Adrenal gland (tissue), 12 donors: ENCODE measurements around the gene IRX5. TPM values are rescaled to one million over a fixed set of nuclear protein-coding genes. Genes with fewer than 3 reads are reported as not detected.

ENCODE experiments used
- DNase-seq, 7 donors: peaks; one replicate each; pipeline ENCODE4 v3.0.0-alpha.2; 2019 to 2020
- H3K27ac ChIP-seq, 5 donors: fragments of 200-600 bp; sonication (generic) in 4 of 5; 1 replicate in 3 of 5; 2 replicates in 2 of 5; pipeline versions ENCODE4 v1.5.1 to v1.8.0; 2016 to 2020; ENCODE audit warnings: mild to moderate bottlenecking in 1 of 5
- H3K27me3 ChIP-seq: fragments of 200-600 bp; 2 replicates; pipeline ENCODE4 v1.8.0; 2021
- H3K36me3 ChIP-seq, 2 donors: fragments of 200-600 bp; replicated peaks in 1 of 2; 1 replicate in 1 of 2; 2 replicates in 1 of 2; pipeline versions ENCODE4 v1.5.1 to v1.8.0; 2018 to 2022
- H3K4me1 ChIP-seq, 2 donors: fragments of 200-600 bp; replicated peaks in 1 of 2; 1 replicate in 1 of 2; 2 replicates in 1 of 2; pipeline versions ENCODE4 v1.5.1 to v1.8.0; 2018 to 2021
- H3K4me3 ChIP-seq, 4 donors: fragments of 200-600 bp; sonication (generic) in 3 of 4; one replicate each; pipeline ENCODE4 v1.5.1; 2016 to 2018
- H3K9me3 ChIP-seq, 3 donors: fragments of 200-600 bp; sonication (generic) in 1 of 3; replicated peaks in 1 of 3; 1 replicate in 2 of 3; 2 replicates in 1 of 3; pipeline versions ENCODE4 v1.5.1 to v1.8.0; 2016 to 2021
- POLR2A ChIP-seq, 2 donors: fragments of 450-650 bp; IDR thresholded peaks; one replicate each; pipeline ENCODE4 v1.6.1; 2017; ENCODE audit warnings: antibody characterized with exemption in 2 of 2, mild to moderate bottlenecking in 2 of 2, moderate library complexity in 1 of 2
- WGBS, 4 donors: extraction: QIAGEN DNeasy Blood & Tissue Kit in 2 of 4; methylation state at CpG; one replicate each; pipeline versions ENCODE4 v1.1.5 to v1.1.7; 2013 to 2017; 5-methylcytosine and 5-hydroxymethylcytosine counted together
- intact Hi-C, 2 donors: fragments of 100-400 bp; cut with DNase I; formaldehyde crosslinking; loops; one replicate each; pipeline versions ENCODE4 v1.14.1 to v1.15.0; 2022 to 2023
- polyA plus RNA-seq, 3 donors: library from polyadenylated mRNA; stranded (reverse); fragments of 200-250 nt in 2 of 3; fragments of 350-450 nt in 1 of 3; fragmentation: Illumina TruSeq in 1 of 3; extraction: RNeasy Lipid Tissue Mini Kit (QIAGEN cat#74804) in 1 of 3; gene quantifications; one replicate each; pipeline ENCODE4 v1.2.3, GENCODE V29; 2013 to 2014
- total RNA-seq, 9 donors: library from RNA; depleted of rRNA in 4 of 9; stranded (reverse); fragments of >200 nt in 4 of 9; fragments of 120-200 nt in 1 of 9; fragmentation: NEBNext Ultra II Directional in 1 of 9; extraction: Animal tissue kit (Norgen Biotek cat#: 25700) in 1 of 9; gene quantifications; one replicate each; pipeline versions ENCODE4 v1.1.0 to v1.2.4, GENCODE V29; 2013 to 2023
- TF ChIP-seq, protein P1 (sequence below), 6 experiments: fragments of 450-650 bp in 4 of 6; fragments of 200-600 bp in 2 of 6; sonication (generic) in 1 of 6; IDR thresholded peaks; 1 replicate in 5 of 6; 2 replicates in 1 of 6; pipeline versions ENCODE4 v1.5.1 to v1.8.0; 2016 to 2021; ENCODE audit warnings: antibody characterized with exemption in 6 of 6, mild to moderate bottlenecking in 2 of 6, moderate library complexity in 1 of 6
- donor health status: healthy with polysubstance abuse.
- donor health status: Bipolar disorder and iron deficiency.
- donor health status: DM: yes; HTN: yes; CAD: no.
- donor health status: DM: no; HTN: no; CAD: no.
- donor health status: DM: no; HTN: no; CAD: no.
- donor health status: DM: yes; HTN: yes; CAD: no.

The IRX5 gene
- total and polyA plus RNA-seq, 12 donors: 0.29 to 4.2 (median 1.3) TPM

DNA sequence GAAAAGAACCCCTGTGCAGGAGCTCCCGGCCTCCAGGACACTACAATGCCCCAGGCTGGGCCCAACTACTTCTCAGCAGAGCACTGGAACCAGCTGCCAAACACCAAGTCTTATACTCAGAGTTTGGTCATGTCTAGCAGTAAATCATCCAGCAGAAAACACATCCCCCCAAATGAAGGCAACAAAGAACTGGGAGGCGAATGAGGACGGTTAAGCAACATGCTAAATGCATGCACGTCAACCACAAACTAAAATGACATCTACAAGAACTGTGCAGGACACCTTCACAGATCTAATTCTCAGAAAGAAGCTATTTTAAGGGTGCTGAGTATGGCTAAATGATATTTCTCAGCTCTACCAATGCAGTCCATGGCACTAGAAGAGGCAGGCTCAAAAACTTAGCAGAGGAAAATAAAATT, 7.6 kb upstream of the IRX5 start:
- H3K27me3 ChIP-seq: peaks cover 48% of the 10 kb centered on the region
- no peaks in the 10 kb centered on the region for H3K4me1 ChIP-seq
- H3K4me3 ChIP-seq: no peak overlapping the region
- DNase-seq: no peak
- whole genome bisulfite sequencing, 4 donors: 69 to 94% (median 80%) methylated on average over 4 of the region's 4 CpGs
- no peaks in the 10 kb centered on the region for H3K36me3 ChIP-seq
- no peak overlapping the region for H3K27ac ChIP-seq
- no peaks in the 10 kb centered on the region for H3K9me3 ChIP-seq
- no peak for TF ChIP-seq POLR2A (IDR thresholded peaks at IDR 0.05)
- TF ChIP-seq, protein P1, sequence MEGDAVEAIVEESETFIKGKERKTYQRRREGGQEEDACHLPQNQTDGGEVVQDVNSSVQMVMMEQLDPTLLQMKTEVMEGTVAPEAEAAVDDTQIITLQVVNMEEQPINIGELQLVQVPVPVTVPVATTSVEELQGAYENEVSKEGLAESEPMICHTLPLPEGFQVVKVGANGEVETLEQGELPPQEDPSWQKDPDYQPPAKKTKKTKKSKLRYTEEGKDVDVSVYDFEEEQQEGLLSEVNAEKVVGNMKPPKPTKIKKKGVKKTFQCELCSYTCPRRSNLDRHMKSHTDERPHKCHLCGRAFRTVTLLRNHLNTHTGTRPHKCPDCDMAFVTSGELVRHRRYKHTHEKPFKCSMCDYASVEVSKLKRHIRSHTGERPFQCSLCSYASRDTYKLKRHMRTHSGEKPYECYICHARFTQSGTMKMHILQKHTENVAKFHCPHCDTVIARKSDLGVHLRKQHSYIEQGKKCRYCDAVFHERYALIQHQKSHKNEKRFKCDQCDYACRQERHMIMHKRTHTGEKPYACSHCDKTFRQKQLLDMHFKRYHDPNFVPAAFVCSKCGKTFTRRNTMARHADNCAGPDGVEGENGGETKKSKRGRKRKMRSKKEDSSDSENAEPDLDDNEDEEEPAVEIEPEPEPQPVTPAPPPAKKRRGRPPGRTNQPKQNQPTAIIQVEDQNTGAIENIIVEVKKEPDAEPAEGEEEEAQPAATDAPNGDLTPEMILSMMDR (IDR thresholded peaks at IDR 0.05): no peak
- intact Hi-C loops: no loop called here

DNA sequence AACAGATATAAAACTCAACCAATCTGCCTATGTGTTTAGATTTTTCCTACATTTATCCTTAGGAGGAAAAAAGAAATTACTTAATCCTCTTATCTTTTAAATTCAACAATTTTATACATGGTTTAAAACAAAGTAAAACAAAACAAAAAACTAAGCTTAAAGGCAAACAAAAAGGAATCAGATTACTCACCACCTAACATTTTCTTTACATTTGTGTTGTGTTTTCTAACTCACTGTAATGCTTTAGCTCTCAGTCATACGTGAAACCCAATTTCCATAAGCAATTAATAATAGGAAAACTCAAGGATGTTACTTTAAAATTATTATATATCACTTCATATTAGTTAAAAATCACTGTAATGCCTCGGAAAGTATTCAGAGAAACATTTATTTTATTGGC, 6.7 kb upstream of the IRX5 start:
- TF ChIP-seq POLR2A (IDR thresholded peaks at IDR 0.05): no peak
- TF ChIP-seq, protein P1 (IDR thresholded peaks at IDR 0.05): no peak
- Histone ChIP-seq H3K36me3 (no peaks in the 10 kb centered on the region), H3K4me3 (no peak overlapping the region), H3K4me1 (no peaks in the 10 kb centered on the region), H3K27ac (no peak overlapping the region), H3K27me3 (peaks cover 48% of the 10 kb centered on the region), H3K9me3 (no peaks in the 10 kb centered on the region)
- intact Hi-C loops: no loop called here
- 79 to 93% (median 81%) methylated on average over 2 of the region's 2 CpGs for WGBS, 4 donors
- DNase-seq: no peak

DNA sequence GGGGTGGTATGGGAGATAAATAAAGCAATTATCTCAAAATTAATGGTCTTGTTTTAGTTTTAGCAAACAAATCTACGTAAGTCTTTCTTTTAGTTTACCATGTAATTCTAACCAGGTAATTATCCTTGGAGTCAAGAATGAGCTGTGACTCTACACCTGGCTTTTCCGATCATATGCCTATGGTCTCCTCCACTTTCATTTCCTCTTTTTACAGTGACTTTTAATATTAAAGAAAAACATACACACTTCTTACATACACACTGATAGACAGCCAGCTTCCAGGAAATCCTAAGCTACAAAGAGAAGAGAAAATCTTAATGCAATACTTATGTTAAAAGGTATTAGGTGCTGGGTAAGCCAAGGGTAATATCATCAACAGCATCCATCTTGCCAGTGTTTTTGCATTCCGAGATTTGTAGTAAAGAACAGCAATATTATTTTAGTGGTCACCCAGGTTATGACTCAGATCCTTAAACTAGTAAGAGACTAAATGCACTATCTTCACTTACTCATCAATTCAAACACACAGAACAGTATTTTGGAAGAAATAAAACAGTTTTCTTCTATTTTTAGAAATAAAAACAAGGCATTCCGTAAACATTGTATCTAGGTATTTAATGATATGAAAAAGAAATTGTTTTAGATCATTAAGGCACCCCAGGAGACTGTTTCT, 4.4 kb upstream of the IRX5 start:
- peaks cover 10 to 14% of the 10 kb centered on the region in 2 donors for H3K4me1 ChIP-seq
- H3K36me3 ChIP-seq: no peaks in the 10 kb centered on the region
- H3K27me3 ChIP-seq: peaks cover 50% of the 10 kb centered on the region
- intact Hi-C loops: no loop called here
- no peak overlapping the region for H3K27ac ChIP-seq
- H3K9me3 ChIP-seq: no peaks in the 10 kb centered on the region
- 59 to 72% (median 65%) methylated on average over 4 of the region's 4 CpGs for WGBS, 4 donors
- TF ChIP-seq, protein P1 (IDR thresholded peaks at IDR 0.05): no peak
- no peak for DNase-seq
- H3K4me3 ChIP-seq: no peak overlapping the region

DNA sequence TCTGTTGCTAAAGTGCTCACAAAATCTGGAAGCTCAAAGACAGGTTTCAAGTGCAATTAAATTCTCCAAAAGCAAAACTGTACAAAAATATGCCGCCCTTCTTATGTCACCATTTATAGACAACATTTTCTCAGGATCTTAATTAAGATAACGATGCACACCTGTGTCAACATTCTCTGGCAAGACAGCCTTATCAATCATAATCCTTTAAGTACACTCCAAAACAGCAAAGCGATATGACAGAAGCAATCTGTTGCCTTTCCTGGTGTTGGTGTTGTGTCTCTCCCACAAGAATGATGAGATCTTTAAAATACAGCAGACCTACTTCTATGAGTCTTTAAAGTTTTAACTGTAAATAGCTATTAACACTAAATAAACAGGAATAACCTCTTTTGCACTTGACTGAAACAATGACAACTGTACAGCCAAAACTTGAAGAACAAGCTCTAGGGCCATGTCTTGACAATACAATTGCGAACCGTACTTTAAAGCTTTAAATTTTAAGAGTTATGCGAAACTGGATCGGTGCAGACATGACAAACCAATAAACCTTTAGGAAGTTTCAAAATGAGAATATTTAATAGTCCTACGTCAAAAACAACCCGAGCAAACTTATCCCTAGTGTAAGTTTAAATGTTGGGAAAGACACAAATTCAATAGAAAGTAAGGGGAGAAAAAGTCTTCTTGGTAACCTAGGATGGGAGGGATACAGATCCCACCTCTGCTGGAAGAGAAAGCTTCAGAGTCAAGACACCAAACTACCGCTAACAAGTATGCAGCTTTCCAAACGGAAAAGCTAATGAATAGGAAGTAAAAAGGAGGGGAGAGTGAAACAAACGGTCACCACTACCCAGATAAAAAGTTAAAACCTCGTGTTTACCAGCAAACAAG, 3.3 kb upstream of the IRX5 start:
- no peak for TF ChIP-seq POLR2A (IDR thresholded peaks at IDR 0.05)
- TF ChIP-seq, protein P1 (IDR thresholded peaks at IDR 0.05): no peak
- Histone ChIP-seq H3K27me3 (peaks cover 60% of the 10 kb centered on the region), H3K4me3 (peak overlapping the region in 1 of 4 donors; percentile 67), H3K27ac (peak overlapping the region in 2 of 5 donors; percentile 6 to 38), H3K36me3 (no peaks in the 10 kb centered on the region), H3K4me1 (peaks cover 10 to 18% of the 10 kb centered on the region in 2 donors), H3K9me3 (no peaks in the 10 kb centered on the region)
- DNase-seq: no peak
- intact Hi-C loops: no loop called here
- WGBS, 4 donors: 26 to 41% (median 28%) methylated on average over 13 of the region's 13 CpGs
